KOPT-K1 (cell line): ENCODE measurements around the gene YIPF3.

Experiments used
- H3K27ac ChIP-seq: fragments of 200-600 bp; sonication (generic); 2 replicates; pipeline ENCODE4 v1.5.1; 2016; ENCODE audit warnings: antibody characterized with exemption, mild to moderate bottlenecking, low read depth, low read length; ENCODE audit not compliant: poor library complexity, severe bottlenecking
- H3K36me3 ChIP-seq: fragments of 200-600 bp; sonication (generic); 2 replicates; pipeline ENCODE4 v1.5.1; 2017; ENCODE audit warnings: antibody characterized with exemption, mild to moderate bottlenecking, low read length, moderate library complexity; ENCODE audit not compliant: insufficient read depth
- H3K9me3 ChIP-seq: fragments of 200-600 bp; sonication (generic); 2 replicates; pipeline ENCODE4 v1.5.1; 2017; ENCODE audit warnings: antibody characterized with exemption, low read length, mild to moderate bottlenecking; ENCODE audit not compliant: insufficient read depth, poor library complexity, severe bottlenecking

YIPF3 gene

GRCh38 chr6:43489277-43490072, 27.3 kb downstream of the YIPF3 start:
- peaks cover 14% of the 10 kb centered on the region; the same call in 1 of the 2 replicates for H3K36me3 ChIP-seq
- no peaks in the 10 kb centered on the region for H3K9me3 ChIP-seq
- no peak overlapping the region for H3K27ac ChIP-seq

- Histone ChIP-seq H3K36me3 (peaks cover 14% of the 10 kb centered on the region; the same call in 1 of the 2 replicates), H3K9me3 (no peaks in the 10 kb centered on the region), H3K27ac (no peak overlapping the region)
These were observed 28.0 kb downstream of the YIPF3 start for GRCh38 chr6:43488667-43489276.

- Histone ChIP-seq H3K36me3 (no peaks in the 10 kb centered on the region), H3K9me3 (no peaks in the 10 kb centered on the region), H3K27ac (no peak overlapping the region)
These were observed 35.0 kb downstream of the YIPF3 start for GRCh38 chr6:43481591-43482236.

GRCh38 chr6:43481075-43481474, 35.7 kb downstream of the YIPF3 start:
- H3K27ac ChIP-seq, result no peak overlapping the region
- no peaks in the 10 kb centered on the region for H3K36me3 ChIP-seq
- H3K9me3 ChIP-seq, result no peaks in the 10 kb centered on the region

- no peaks in the 10 kb centered on the region for H3K9me3 ChIP-seq
- peak overlapping the region; percentile 65 for H3K27ac ChIP-seq
- H3K36me3 ChIP-seq, result no peaks in the 10 kb centered on the region
These were observed 38.7 kb downstream of the YIPF3 start for GRCh38 chr6:43478008-43478372.

GRCh38 chr6:43477235-43478007, 39.3 kb downstream of the YIPF3 start, which contains the start of gene TJAP1:
Gene TJAP1 (plus strand): TSS chr6:43477570. CDS start chr6:43499002, 21,432 bp downstream.
- H3K9me3 ChIP-seq, result no peaks in the 10 kb centered on the region
- peak within 1 kb of the TSS; percentile 65 for H3K27ac ChIP-seq
- no peaks in the 10 kb centered on the region for H3K36me3 ChIP-seq

GRCh38 chr6:43476746-43477145, 40.0 kb downstream of the YIPF3 start:
- Histone ChIP-seq H3K27ac (peak overlapping the region; percentile 65), H3K36me3 (no peaks in the 10 kb centered on the region), H3K9me3 (no peaks in the 10 kb centered on the region)

GRCh38 chr6:43475516-43475915, 41.2 kb downstream of the YIPF3 start:
- H3K27ac ChIP-seq, result no peak overlapping the region
- H3K9me3 ChIP-seq, result no peaks in the 10 kb centered on the region
- no peaks in the 10 kb centered on the region for H3K36me3 ChIP-seq

GRCh38 chr6:43472515-43472914, 44.2 kb downstream of the YIPF3 start:
- Histone ChIP-seq H3K27ac (no peak overlapping the region), H3K36me3 (no peaks in the 10 kb centered on the region), H3K9me3 (no peaks in the 10 kb centered on the region)

- H3K27ac ChIP-seq, result no peak overlapping the region
- no peaks in the 10 kb centered on the region for H3K36me3 ChIP-seq
- no peaks in the 10 kb centered on the region for H3K9me3 ChIP-seq
These were observed 45.3 kb downstream of the YIPF3 start for GRCh38 chr6:43471399-43471798.

GRCh38 chr6:43469947-43470346, 46.8 kb downstream of the YIPF3 start:
- no peaks in the 10 kb centered on the region for H3K36me3 ChIP-seq
- no peak overlapping the region for H3K27ac ChIP-seq
- H3K9me3 ChIP-seq, result no peaks in the 10 kb centered on the region

- no peak overlapping the region for H3K27ac ChIP-seq
- no peaks in the 10 kb centered on the region for H3K9me3 ChIP-seq
- H3K36me3 ChIP-seq, result no peaks in the 10 kb centered on the region
These were observed 47.7 kb downstream of the YIPF3 start for GRCh38 chr6:43468748-43469681.

- Histone ChIP-seq H3K36me3 (no peaks in the 10 kb centered on the region), H3K9me3 (no peaks in the 10 kb centered on the region), H3K27ac (no peak overlapping the region)
These were observed 48.5 kb downstream of the YIPF3 start for GRCh38 chr6:43468240-43468639.

GRCh38 chr6:43467752-43468151, 49.0 kb downstream of the YIPF3 start:
- H3K9me3 ChIP-seq, result no peaks in the 10 kb centered on the region
- H3K36me3 ChIP-seq, result no peaks in the 10 kb centered on the region
- H3K27ac ChIP-seq, result no peak overlapping the region
